Mammary epithelial cell (primary cell): Measurements from ENCODE around the gene IFIT5.

Source experiments
- EZH2 ChIP-seq: IDR thresholded peaks from 2 replicates; pipeline ENCODE4 v1.6.1; 2012; ENCODE audit warnings: low read length, inconsistent platforms, borderline replicate concordance
- TF ChIP-seq, protein P1 (sequence below), 2 donors: IDR thresholded peaks in 1 of 2; conservative IDR thresholded peaks in 1 of 2; 2 replicates each; pipeline ENCODE4 v1.5.1; 2011 to 2012; ENCODE audit warnings: inconsistent platforms in 2 of 2, low read length in 2 of 2, mild to moderate bottlenecking in 2 of 2, control low read depth in 1 of 2, low read depth in 1 of 2; ENCODE audit not compliant: insufficient read depth in 1 of 2; ENCODE audit errors: extremely low read depth in 1 of 2

DNA sequence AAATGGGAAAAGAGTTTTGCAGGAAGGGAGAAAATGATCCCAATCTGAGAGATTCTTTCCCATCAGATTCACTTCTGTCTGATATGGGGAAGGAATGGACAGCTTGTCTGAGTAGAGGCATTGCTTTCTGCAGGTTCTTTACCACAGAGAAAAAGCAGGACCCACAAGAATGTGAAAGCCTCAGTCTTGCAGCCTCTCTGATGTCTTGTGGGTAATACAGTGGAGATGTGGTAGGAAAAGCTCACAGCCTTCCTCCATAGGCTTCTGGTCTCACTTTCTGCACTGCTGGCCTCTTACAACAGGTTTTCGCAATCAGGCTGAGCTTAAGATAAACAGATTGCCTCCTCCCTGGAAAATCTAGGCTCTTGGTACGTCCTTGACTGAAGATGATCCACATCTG lies 21.4 kb upstream of the IFIT5 start:
- TF ChIP-seq EZH2 = no peak
- TF ChIP-seq, protein P1, sequence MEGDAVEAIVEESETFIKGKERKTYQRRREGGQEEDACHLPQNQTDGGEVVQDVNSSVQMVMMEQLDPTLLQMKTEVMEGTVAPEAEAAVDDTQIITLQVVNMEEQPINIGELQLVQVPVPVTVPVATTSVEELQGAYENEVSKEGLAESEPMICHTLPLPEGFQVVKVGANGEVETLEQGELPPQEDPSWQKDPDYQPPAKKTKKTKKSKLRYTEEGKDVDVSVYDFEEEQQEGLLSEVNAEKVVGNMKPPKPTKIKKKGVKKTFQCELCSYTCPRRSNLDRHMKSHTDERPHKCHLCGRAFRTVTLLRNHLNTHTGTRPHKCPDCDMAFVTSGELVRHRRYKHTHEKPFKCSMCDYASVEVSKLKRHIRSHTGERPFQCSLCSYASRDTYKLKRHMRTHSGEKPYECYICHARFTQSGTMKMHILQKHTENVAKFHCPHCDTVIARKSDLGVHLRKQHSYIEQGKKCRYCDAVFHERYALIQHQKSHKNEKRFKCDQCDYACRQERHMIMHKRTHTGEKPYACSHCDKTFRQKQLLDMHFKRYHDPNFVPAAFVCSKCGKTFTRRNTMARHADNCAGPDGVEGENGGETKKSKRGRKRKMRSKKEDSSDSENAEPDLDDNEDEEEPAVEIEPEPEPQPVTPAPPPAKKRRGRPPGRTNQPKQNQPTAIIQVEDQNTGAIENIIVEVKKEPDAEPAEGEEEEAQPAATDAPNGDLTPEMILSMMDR (conservative IDR thresholded peaks at IDR 0.05 in 1 of 2, IDR thresholded peaks at IDR 0.05 in 1 of 2; ENCODE audit: extremely low read depth in 1 of 2, insufficient read depth in 1 of 2, low read depth in 1 of 2, low read length in 2 of 2) = no peak
